Limb (tissue), 2 donors: ENCODE results near the gene MEX3A.
"Not testable (repeated sequence)": the region's sequence is repeated elsewhere in the genome, so short reads cannot be mapped to it uniquely, and the experiment has no call there.

Source experiments
- DNase-seq, 2 donors: peaks; one replicate each; pipeline ENCODE4 v3.0.0-alpha.2; 2016; ENCODE audit errors: extremely low spot score in 2 of 2

The MEX3A gene

GRCh38 chr1:156080863-156081179 is 1.4 kb downstream of the MEX3A start:
- peak in 1 of 2 donors; percentile 74 for DNase-seq

- peak in 1 of 2 donors; percentile 73 for DNase-seq
These were observed 1.9 kb downstream of the MEX3A start for GRCh38 chr1:156080241-156080862.

- DNase-seq: no peak
These were observed 2.5 kb downstream of the MEX3A start for GRCh38 chr1:156079762-156080161.

- no peak for DNase-seq
These were observed 3.5 kb downstream of the MEX3A start for GRCh38 chr1:156078728-156079127.

- DNase-seq: no peak
These were observed 4.9 kb downstream of the MEX3A start for GRCh38 chr1:156077430-156077760.

GRCh38 chr1:156076609-156077429 is 5.4 kb downstream of the MEX3A start:
- peak in 1 of 2 donors; percentile 67 for DNase-seq

GRCh38 chr1:156075775-156076204 is 6.5 kb downstream of the MEX3A start:
- no peak for DNase-seq

GRCh38 chr1:156075162-156075561 is 7.1 kb downstream of the MEX3A start:
- no peak for DNase-seq

- DNase-seq: no peak
These were observed 7.6 kb downstream of the MEX3A start for GRCh38 chr1:156074661-156075060.

GRCh38 chr1:156073740-156074139 is 8.5 kb downstream of the MEX3A start:
- no peak for DNase-seq

- no peak for DNase-seq
These were observed 9.1 kb downstream of the MEX3A start for GRCh38 chr1:156073110-156073687.

- no peak for DNase-seq
These were observed 10.0 kb downstream of the MEX3A start for GRCh38 chr1:156072251-156072650.

GRCh38 chr1:156071332-156071816 is 10.9 kb downstream of the MEX3A start:
- DNase-seq: not testable (repeated sequence)

GRCh38 chr1:156070548-156070947 is 11.7 kb downstream of the MEX3A start:
- DNase-seq: no peak

- DNase-seq: no peak
These were observed 12.5 kb downstream of the MEX3A start for GRCh38 chr1:156069490-156070455.

- no peak for DNase-seq
These were observed 15.0 kb downstream of the MEX3A start for GRCh38 chr1:156067262-156067661.

- DNase-seq: no peak
These were observed 16.4 kb downstream of the MEX3A start for GRCh38 chr1:156065871-156066270.

GRCh38 chr1:156065212-156065611 is 17.1 kb downstream of the MEX3A start:
- DNase-seq: no peak

- DNase-seq: no peak
These were observed 17.6 kb downstream of the MEX3A start for GRCh38 chr1:156064615-156065014.

- no peak for DNase-seq
These were observed 18.3 kb downstream of the MEX3A start for GRCh38 chr1:156063997-156064285.

- no peak for DNase-seq
These were observed 20.1 kb downstream of the MEX3A start for GRCh38 chr1:156062189-156062588.
